PC-3 (cell line): ENCODE results near the gene TNFRSF6B.

ENCODE experiments used
- CTCF ChIP-seq: fragments of 300-600 bp; sonication (generic); conservative IDR thresholded peaks from 2 replicates; pipeline ENCODE4 v1.5.1; 2017; ENCODE audit warnings: antibody characterized with exemption, low read depth, mild to moderate bottlenecking, low read length
- EZH2 ChIP-seq: fragments of 300-600 bp; sonication (generic); IDR thresholded peaks from one replicate; pipeline ENCODE4 v1.6.1; 2017; ENCODE audit warnings: antibody characterized with exemption, mild to moderate bottlenecking, low read length; ENCODE audit not compliant: unreplicated experiment

GRCh38 chr20:63673951-63674350 is 22.5 kb upstream of the TNFRSF6B start:
- TF ChIP-seq CTCF, result no peak
- no peak for TF ChIP-seq EZH2
